HepG2 (cell line): ENCODE data around the gene OBSL1. TPM values are rescaled to one million over a fixed set of nuclear protein-coding genes. Genes with fewer than 3 reads are reported as not detected.

Experiments used
- ATAC-seq: fragments of 200-7000 bp; cut with Tn5 transposase; 3 replicates; pipeline ENCODE4 v1.9.1; 2020; ENCODE audit warnings: mild to moderate bottlenecking, moderate library complexity
- BruUV-seq: library from RNA; stranded (reverse); fragments of 400-500 nt; replicated peaks from 2 replicates; lab custom pipeline; 2021; lab: Mats Ljungman, UMichigan
- CTCF ChIA-PET: fragments of 300-600 bp; formaldehyde crosslinking; extraction: SDS; loops from one replicate; lab custom pipeline; 2021; ENCODE audit warnings: low total read pairs, inconsistent platforms, low intra/inter-chr PET ratio; lab: Yijun Ruan, JAX
- POLR2A ChIA-PET: fragments of 350-600 bp; sonication (Branson Sonifier 250); formaldehyde crosslinking; loops from one replicate; lab custom pipeline; 2020; ENCODE audit warnings: antibody characterized with exemption, inconsistent platforms; lab: Yijun Ruan, JAX
- DNase-seq: peaks from one replicate; pipeline ENCODE4 v3.0.0-alpha.2; 2015; ENCODE audit warnings: low spot score
- FAIRE-seq: peaks from 3 replicates; lab custom pipeline; 2011; peaks lifted over from hg19 to GRCh38; lab: Jason Lieb, UNC
- H2AFZ ChIP-seq: one replicate; pipeline ENCODE4 v1.6.1; 2011; ENCODE audit warnings: low read length, inconsistent platforms
- H3K27ac ChIP-seq: fragments of 300-600 bp; 3 replicates; pipeline ENCODE4 v1.8.0; 2011; ENCODE audit warnings: mixed run types, mild to moderate bottlenecking, mixed read lengths, low read length, inconsistent platforms; ENCODE audit not compliant: insufficient read depth; ENCODE audit errors: extremely low read length
- H3K27me3 ChIP-seq, 2 experiments: fragments of 200-600 bp in 1 of 2; 2 replicates in 1 of 2; 3 replicates in 1 of 2; pipeline versions ENCODE4 v1.6.0 to v1.8.0; 2011; ENCODE audit warnings: low read length in 2 of 2, mild to moderate bottlenecking in 2 of 2, moderate library complexity in 2 of 2, inconsistent platforms in 1 of 2; ENCODE audit not compliant: insufficient read depth in 2 of 2, control insufficient read depth in 1 of 2
- H3K36me3 ChIP-seq, 2 experiments: fragments of 200-600 bp in 1 of 2; replicated peaks in 1 of 2; 2 replicates in 1 of 2; 3 replicates in 1 of 2; pipeline versions ENCODE4 v1.5.1 to v1.8.0; 2011; ENCODE audit warnings: low read length in 2 of 2, inconsistent platforms in 1 of 2; ENCODE audit not compliant: insufficient read depth in 2 of 2, control insufficient read depth in 1 of 2
- H3K4me1 ChIP-seq: 2 replicates; pipeline ENCODE4 v1.5.1; 2012; ENCODE audit warnings: low read length, inconsistent platforms; ENCODE audit not compliant: insufficient read depth
- H3K4me2 ChIP-seq: 2 replicates; pipeline ENCODE4 v1.6.0; 2011; ENCODE audit warnings: low read depth, low read length, inconsistent platforms
- H3K4me3 ChIP-seq, 3 experiments: fragments of 200-600 bp in 1 of 3; sonication (generic), shearing (Covaris generic) in 1 of 3; replicated peaks in 1 of 3; 2 replicates each; pipeline ENCODE4 v1.5.1; 2011 to 2016; ENCODE audit warnings: low read length in 3 of 3, inconsistent platforms in 2 of 3, low read depth in 2 of 3, mild to moderate bottlenecking in 2 of 3, control low read depth in 1 of 3, mixed read lengths in 1 of 3; ENCODE audit not compliant: insufficient read depth in 1 of 3
- H3K79me2 ChIP-seq: one replicate; pipeline ENCODE4 v1.6.1; 2011; ENCODE audit warnings: low read length, inconsistent platforms; ENCODE audit not compliant: insufficient read depth
- H3K9ac ChIP-seq: 2 replicates; pipeline ENCODE4 v1.6.0; 2011; ENCODE audit warnings: mild to moderate bottlenecking, low read depth, low read length, inconsistent platforms; ENCODE audit not compliant: insufficient read depth
- H3K9me3 ChIP-seq: 2 replicates; pipeline ENCODE4 v1.5.1; 2012; ENCODE audit warnings: mild to moderate bottlenecking, low read length
- H4K20me1 ChIP-seq: 2 replicates; pipeline ENCODE4 v1.6.0; 2011; ENCODE audit warnings: inconsistent platforms, mild to moderate bottlenecking, low read length, moderate library complexity; ENCODE audit not compliant: insufficient read depth
- MTERF4 ChIP-seq: sonication (generic); formaldehyde crosslinking; IDR thresholded peaks from 2 replicates; pipeline ENCODE4 v1.8.0; 2023; ENCODE audit warnings: mild to moderate bottlenecking, missing genetic modification reagents
- ZNF746 ChIP-seq: sonication (generic); formaldehyde crosslinking; IDR thresholded peaks from 2 replicates; pipeline ENCODE4 v1.8.0; 2022; ENCODE audit warnings: mild to moderate bottlenecking, missing genetic modification reagents
- WGBS: methylation state at CpG from one replicate; pipeline ENCODE4 v1.1.6; 2017; ENCODE audit warnings: low lambda C conversion rate; 5-methylcytosine and 5-hydroxymethylcytosine counted together
- in situ Hi-C: cut with HindIII; loops from 2 replicates; pipeline ENCODE4 v1.10.0; 2017; ENCODE audit warnings: low pct_unique_long_range_greater_than_20kb; ENCODE audit not compliant: extremely low pct_ligation_motif_present
- intact Hi-C: fragments of 100-400 bp; cut with micrococcal nuclease; formaldehyde crosslinking; loops from one replicate; pipeline ENCODE4 v1.10.0; 2022; ENCODE audit not compliant: unreplicated experiment
- polyA plus RNA-seq, 8 experiments: library from polyadenylated mRNA; depleted of rRNA in 3 of 8; stranded (reverse) in 7 of 8; unstranded in 1 of 8; fragments of >200 nt; fragmentation: Illumina TruSeq in 4 of 8; extraction: Trizol in 4 of 8; gene quantifications; 2 replicates each; pipeline versions ENCODE4 v1.2.1 to v1.2.3, GENCODE V29; 2011 to 2016; ENCODE audit warnings: low read depth in 4 of 8, missing spikeins in 1 of 8, mixed read lengths in 1 of 8; ENCODE audit not compliant: insufficient read depth in 1 of 8
- total RNA-seq, 5 experiments: library from RNA; depleted of rRNA; stranded (reverse); fragments of >200 nt; fragmentation: Illumina TruSeq; extraction: Trizol; gene quantifications; 2 replicates each; pipeline ENCODE4 v1.2.3, GENCODE V29; 2016; ENCODE audit warnings: low read depth in 1 of 5
- TF ChIP-seq, protein P1 (sequence below): sonication (generic); formaldehyde crosslinking; IDR thresholded peaks from 2 replicates; pipeline ENCODE4 v1.5.0; 2020; ENCODE audit warnings: mild to moderate bottlenecking, missing genetic modification reagents, moderate library complexity
- TF ChIP-seq, protein P2 (sequence below): sonication (generic); formaldehyde crosslinking; IDR thresholded peaks from 2 replicates; pipeline ENCODE4 v1.5.1; 2020; ENCODE audit warnings: mild to moderate bottlenecking, missing genetic modification reagents, moderate library complexity
- TF ChIP-seq, protein P3 (sequence below): sonication (generic); formaldehyde crosslinking; IDR thresholded peaks from 2 replicates; pipeline ENCODE4 v1.5.0; 2020; ENCODE audit warnings: mild to moderate bottlenecking, missing genetic modification reagents, borderline replicate concordance
- TF ChIP-seq, protein P4 (sequence below): IDR thresholded peaks from 2 replicates; pipeline ENCODE4 v1.6.1; 2016; ENCODE audit warnings: missing compliant biosample characterization, missing genetic modification reagents, borderline replicate concordance

OBSL1 gene
- total and polyA plus RNA-seq, 2 of the 13 experiments (the other 11 are each of a cell fraction or from before 2014, with no cell fraction given), result 86.7 to 218 TPM

- DNase-seq, result no peak
- no peaks in the 10 kb centered on the region for H3K9me3 ChIP-seq
- POLR2A ChIA-PET, result no interaction called here
- H4K20me1 ChIP-seq, result no peaks in the 10 kb centered on the region
- in situ Hi-C loops, result no loop called here
- peaks cover 17% of the 10 kb centered on the region for H3K4me1 ChIP-seq
- peak overlapping the region; percentile 7; the same call in 1 of the 2 replicates for H3K9ac ChIP-seq
- H3K79me2 ChIP-seq, result no peaks in the 10 kb centered on the region
- H2AFZ ChIP-seq, result no peak overlapping the region
- ATAC-seq, result peak; percentile 11; the same call in 2 of the 3 replicates
- H3K36me3 ChIP-seq, result peaks cover 23 to 46% of the 10 kb centered on the region in 2 experiments
- intact Hi-C loops, result no loop called here
- no peak overlapping the region for H3K4me2 ChIP-seq
- no TSS peak for BruUV-seq
- 95% methylated on average over 6 of the region's 6 CpGs for WGBS
- CTCF ChIA-PET, result interaction anchor here (1.4 kb wide), 1 partner anchor 64 kb away, joined by 8 read pairs; no protein-coding TSS in a partner anchor
- no peak overlapping the region for H3K4me3 ChIP-seq
- H3K27me3 ChIP-seq, result no peaks in the 10 kb centered on the region
- H3K27ac ChIP-seq, result peak overlapping the region; percentile 38
- TF ChIP-seq MTERF4 (CRISPR knock-in tag) (0 out of 2 replicates have a peak, but pooled peaks have one; percentile 29), ZNF746 (CRISPR knock-in tag) (no peak)
- TF ChIP-seq, protein P1, sequence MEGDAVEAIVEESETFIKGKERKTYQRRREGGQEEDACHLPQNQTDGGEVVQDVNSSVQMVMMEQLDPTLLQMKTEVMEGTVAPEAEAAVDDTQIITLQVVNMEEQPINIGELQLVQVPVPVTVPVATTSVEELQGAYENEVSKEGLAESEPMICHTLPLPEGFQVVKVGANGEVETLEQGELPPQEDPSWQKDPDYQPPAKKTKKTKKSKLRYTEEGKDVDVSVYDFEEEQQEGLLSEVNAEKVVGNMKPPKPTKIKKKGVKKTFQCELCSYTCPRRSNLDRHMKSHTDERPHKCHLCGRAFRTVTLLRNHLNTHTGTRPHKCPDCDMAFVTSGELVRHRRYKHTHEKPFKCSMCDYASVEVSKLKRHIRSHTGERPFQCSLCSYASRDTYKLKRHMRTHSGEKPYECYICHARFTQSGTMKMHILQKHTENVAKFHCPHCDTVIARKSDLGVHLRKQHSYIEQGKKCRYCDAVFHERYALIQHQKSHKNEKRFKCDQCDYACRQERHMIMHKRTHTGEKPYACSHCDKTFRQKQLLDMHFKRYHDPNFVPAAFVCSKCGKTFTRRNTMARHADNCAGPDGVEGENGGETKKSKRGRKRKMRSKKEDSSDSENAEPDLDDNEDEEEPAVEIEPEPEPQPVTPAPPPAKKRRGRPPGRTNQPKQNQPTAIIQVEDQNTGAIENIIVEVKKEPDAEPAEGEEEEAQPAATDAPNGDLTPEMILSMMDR (CRISPR knock-in tag), result peak; percentile 39; the same call in 1 of the 2 replicates
- TF ChIP-seq, protein P2, sequence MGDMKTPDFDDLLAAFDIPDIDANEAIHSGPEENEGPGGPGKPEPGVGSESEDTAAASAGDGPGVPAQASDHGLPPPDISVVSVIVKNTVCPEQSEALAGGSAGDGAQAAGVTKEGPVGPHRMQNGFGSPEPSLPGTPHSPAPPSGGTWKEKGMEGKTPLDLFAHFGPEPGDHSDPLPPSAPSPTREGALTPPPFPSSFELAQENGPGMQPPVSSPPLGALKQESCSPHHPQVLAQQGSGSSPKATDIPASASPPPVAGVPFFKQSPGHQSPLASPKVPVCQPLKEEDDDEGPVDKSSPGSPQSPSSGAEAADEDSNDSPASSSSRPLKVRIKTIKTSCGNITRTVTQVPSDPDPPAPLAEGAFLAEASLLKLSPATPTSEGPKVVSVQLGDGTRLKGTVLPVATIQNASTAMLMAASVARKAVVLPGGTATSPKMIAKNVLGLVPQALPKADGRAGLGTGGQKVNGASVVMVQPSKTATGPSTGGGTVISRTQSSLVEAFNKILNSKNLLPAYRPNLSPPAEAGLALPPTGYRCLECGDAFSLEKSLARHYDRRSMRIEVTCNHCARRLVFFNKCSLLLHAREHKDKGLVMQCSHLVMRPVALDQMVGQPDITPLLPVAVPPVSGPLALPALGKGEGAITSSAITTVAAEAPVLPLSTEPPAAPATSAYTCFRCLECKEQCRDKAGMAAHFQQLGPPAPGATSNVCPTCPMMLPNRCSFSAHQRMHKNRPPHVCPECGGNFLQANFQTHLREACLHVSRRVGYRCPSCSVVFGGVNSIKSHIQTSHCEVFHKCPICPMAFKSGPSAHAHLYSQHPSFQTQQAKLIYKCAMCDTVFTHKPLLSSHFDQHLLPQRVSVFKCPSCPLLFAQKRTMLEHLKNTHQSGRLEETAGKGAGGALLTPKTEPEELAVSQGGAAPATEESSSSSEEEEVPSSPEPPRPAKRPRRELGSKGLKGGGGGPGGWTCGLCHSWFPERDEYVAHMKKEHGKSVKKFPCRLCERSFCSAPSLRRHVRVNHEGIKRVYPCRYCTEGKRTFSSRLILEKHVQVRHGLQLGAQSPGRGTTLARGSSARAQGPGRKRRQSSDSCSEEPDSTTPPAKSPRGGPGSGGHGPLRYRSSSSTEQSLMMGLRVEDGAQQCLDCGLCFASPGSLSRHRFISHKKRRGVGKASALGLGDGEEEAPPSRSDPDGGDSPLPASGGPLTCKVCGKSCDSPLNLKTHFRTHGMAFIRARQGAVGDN, result peak; percentile 49; the same call in 1 of the 2 replicates
- TF ChIP-seq, protein P3, sequence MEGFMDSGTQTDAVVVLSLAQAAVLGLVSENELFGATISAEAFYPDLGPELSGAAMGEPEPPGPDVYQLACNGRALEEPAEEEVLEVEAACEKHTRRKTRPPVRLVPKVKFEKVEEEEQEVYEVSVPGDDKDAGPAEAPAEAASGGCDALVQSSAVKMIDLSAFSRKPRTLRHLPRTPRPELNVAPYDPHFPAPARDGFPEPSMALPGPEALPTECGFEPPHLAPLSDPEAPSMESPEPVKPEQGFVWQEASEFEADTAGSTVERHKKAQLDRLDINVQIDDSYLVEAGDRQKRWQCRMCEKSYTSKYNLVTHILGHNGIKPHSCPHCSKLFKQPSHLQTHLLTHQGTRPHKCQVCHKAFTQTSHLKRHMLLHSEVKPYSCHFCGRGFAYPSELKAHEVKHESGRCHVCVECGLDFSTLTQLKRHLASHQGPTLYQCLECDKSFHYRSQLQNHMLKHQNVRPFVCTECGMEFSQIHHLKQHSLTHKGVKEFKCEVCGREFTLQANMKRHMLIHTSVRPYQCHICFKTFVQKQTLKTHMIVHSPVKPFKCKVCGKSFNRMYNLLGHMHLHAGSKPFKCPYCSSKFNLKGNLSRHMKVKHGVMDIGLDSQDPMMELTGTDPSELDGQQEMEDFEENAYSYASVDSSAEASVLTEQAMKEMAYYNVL (CRISPR knock-in tag), result peak; percentile 25; the same call in 1 of the 2 replicates
- TF ChIP-seq, protein P4, sequence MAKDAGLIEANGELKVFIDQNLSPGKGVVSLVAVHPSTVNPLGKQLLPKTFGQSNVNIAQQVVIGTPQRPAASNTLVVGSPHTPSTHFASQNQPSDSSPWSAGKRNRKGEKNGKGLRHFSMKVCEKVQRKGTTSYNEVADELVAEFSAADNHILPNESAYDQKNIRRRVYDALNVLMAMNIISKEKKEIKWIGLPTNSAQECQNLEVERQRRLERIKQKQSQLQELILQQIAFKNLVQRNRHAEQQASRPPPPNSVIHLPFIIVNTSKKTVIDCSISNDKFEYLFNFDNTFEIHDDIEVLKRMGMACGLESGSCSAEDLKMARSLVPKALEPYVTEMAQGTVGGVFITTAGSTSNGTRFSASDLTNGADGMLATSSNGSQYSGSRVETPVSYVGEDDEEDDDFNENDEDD (CRISPR knock-in tag), result no peak
- TF ChIP-seq, all 625 proteins: peak for 4
- no peak for FAIRE-seq
Observed at GRCh38 chr2:219605607-219605954, 34.2 kb upstream of the OBSL1 start.
